ENCODE results near the gene INSYN2A. TPM values are rescaled to one million over a fixed set of nuclear protein-coding genes. Genes with fewer than 3 reads are reported as not detected.

Gene INSYN2A
- 0.10 TPM in 1 of 2 replicates, not detected in the other for total RNA-seq

GRCh38 chr10:127196282-127197153 is at the start of gene INSYN2A:
Gene INSYN2A (minus strand): TSS chr10:127196591. CDS start chr10:127176395, 20,196 bp downstream.

Measured in vein endothelial cell (primary cell).